Activated naive CD4-positive, alpha-beta T cell treated with Interleukin-2 at 50 U/mL for 16 hours (primary cell): ENCODE measurements around the gene ADAMTS3.
"Not testable (repeated sequence)": the region's sequence is repeated elsewhere in the genome, so short reads cannot be mapped to it uniquely, and the experiment has no call there.

Source experiments
- DNase-seq: peaks from one replicate; pipeline ENCODE4 v3.0.0-alpha.2; 2020

The ADAMTS3 gene

DNA sequence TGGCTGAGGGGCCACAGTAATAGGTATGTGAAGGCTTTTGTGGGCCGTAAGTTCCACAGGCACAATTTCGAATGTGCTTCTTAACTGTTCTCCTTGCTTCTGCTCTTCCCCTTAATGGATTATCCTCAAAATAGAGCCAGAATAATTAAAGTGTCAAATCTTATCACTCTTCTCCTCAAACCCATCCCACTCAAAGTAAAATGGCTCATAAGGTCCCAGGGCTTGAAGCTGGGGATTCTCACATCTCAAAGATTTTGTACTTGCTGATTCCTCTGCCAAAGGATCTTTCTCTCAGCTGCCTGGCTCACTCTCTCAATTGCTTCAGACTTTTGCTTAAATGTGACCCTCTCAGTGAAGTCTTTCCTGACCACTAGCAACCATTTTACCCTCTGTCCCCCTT lies 16.6 kb downstream of the ADAMTS3 start:
- DNase-seq, result no peak

- DNase-seq, result no peak
These were observed 22.6 kb downstream of the ADAMTS3 start for GRCh38 chr4:72546456-72546855.

- DNase-seq, result not testable (repeated sequence)
These were observed 28.3 kb downstream of the ADAMTS3 start for GRCh38 chr4:72540694-72541093.

DNA sequence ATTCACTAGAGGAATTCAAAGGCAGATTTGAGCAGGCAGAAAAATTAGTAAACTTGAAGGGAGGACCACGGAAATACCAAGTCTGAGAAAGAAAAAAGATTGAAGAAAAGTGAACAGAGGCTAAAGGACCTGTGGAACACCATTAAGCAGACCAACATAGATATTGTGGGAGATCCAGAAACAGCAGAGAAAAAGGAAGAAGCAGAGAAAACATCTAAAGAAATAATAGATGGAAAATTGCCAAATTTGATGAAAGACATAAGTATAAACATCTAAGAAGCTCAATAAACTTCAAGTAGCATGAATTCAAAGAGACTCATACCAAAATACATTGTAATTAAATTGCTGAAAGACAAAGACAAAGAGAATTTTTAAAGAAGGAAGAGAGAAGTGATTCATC lies 31.0 kb downstream of the ADAMTS3 start:
- DNase-seq, result no peak

GRCh38 chr4:72536443-72536842 lies 32.6 kb downstream of the ADAMTS3 start:
- no peak for DNase-seq

DNA sequence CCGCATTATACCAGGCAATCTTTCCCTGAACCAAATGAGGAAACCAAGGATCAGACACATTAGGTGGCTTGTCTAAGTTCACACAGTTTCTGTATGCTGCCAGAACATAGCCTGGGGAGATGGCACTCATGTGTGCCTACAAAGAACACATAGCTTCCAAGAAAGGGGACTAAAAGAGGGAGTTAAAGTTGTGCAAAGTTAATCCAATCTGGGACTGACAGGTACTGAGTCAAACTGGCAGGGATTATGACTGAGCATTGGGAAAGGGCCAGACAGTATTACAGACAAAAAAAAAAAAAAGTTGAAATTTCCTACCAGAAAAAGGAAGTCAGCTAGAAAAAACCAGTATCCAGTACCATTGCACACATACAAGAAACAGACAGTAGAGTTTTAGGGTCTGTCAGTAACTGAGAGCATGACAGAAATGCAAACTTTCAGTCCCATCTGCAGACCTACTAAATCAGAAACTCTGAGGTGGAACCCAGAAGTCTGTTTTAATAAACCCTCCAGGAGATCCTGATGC lies 37.2 kb downstream of the ADAMTS3 start:
- DNase-seq, result no peak

DNA sequence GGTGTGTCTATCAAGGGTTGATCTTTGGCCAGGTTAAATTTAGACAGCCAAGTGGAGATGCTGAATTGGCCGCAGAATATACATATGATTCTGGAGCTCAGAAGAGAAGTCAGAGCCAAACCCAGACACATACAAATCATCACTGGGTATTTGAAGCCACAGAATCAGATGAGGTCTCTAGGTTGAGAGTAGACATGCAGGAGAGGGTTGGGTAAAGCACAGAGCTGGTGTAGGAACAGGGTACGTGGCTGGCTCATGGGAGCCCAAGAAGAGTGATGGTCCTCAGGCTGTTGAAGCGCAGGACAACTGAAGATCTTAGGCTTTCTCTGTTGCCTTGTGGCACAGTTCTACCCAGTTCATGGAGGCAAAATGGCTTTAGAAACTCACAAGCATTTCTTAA lies 37.7 kb downstream of the ADAMTS3 start:
- DNase-seq, result no peak

DNA sequence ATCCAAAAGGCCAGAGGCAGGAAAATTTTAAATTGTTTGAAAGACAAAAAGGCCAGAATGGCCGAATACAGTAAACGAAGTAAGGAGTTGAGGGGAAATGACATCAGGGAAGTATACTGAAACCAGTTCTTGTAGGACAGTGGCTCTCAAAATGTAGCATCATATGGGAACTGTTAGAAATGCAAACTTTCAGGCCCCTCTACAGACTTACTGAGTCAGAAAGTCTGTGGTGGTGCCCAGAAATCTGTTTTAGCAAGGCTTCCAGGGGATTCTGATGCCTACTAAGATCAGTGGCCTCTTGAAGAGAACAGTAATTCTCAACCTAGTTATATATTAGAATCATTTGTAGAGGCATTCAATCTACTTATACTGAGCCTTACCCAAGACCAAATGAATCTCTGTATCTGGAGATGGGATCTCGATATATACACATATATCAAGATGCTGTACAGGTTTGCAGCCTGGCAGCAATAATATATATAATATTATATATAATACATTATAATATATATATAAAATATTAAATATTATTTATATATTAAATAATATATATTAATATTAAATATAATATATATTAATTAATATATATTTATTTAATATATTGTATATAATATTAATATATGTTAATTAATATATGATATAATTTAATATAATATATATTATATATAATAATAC lies 39.7 kb downstream of the ADAMTS3 start:
- no peak for DNase-seq

DNA sequence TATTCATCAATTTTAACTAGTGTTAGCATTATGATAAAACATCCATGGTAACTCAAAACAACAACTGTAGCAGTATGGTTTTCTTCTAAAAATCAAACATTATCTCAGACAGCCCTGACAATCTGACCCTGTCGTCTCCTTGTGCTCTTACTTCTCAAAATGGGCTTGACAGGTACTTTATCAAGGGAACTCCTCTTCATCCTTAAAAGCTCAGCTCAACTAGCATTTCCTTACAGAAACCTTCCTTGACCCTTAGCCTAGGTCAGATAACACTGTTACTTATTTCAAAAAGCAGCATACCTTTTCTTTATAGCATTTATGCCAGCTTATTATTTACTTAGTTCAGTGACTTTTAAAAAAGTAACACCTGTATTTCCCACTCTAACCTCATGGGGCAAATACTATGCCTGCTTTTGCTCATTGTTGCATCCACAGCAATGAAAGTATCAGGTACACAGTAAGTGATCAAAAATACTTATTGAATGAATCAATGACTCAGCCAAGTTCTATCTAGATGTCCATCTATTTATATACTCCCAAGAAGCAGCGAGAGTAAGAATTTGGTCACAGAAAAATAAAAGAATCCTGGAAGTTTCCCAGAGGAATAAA lies 41.9 kb downstream of the ADAMTS3 start:
- no peak for DNase-seq

- no peak for DNase-seq
These were observed 43.1 kb downstream of the ADAMTS3 start for GRCh38 chr4:72525938-72526337.

DNA sequence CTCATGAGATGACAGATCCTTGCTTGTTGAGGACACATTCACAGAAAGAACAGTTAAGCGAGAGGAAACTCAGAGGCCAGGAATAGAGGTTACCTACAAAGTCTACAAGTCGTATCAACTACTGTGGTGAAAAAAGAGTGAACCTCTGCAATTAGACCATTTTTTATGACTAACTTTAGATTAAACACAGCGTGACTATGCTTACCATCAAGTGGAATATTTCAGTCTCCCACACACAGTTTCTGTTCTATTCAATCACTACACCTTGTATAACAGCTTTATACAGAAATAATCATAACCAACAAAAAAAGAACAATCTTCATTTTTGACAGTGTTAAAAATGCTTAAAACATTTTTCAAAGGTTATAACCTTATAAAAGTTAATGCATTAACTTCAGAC lies 46.6 kb downstream of the ADAMTS3 start:
- DNase-seq, result no peak

GRCh38 chr4:72513227-72513626 lies 55.8 kb downstream of the ADAMTS3 start:
- DNase-seq, result no peak

DNA sequence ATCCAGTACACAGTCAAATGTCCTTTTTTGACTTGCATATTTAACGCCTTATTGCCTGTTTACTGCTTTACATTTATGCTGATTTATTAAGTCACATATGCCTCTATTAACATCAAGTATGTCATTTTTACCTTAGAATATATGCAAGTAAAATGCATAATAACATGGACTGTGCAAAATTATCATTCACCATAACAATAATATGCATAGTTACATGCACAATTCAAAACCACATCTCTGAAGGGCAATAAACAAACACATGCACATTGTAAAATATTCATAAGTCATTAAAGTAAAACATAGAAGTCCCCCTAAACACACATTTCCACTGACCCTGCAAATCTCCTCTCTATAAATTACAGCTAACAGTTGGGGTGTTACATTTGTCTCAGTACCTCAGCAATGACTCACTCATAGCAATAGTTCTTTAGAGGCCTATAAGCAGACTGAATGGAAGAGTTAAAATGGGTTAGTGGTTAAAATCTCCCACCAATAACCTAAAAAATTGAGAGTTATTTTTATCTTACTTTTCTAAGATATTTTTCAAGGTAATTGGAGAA lies 61.1 kb downstream of the ADAMTS3 start:
- DNase-seq, result no peak

DNA sequence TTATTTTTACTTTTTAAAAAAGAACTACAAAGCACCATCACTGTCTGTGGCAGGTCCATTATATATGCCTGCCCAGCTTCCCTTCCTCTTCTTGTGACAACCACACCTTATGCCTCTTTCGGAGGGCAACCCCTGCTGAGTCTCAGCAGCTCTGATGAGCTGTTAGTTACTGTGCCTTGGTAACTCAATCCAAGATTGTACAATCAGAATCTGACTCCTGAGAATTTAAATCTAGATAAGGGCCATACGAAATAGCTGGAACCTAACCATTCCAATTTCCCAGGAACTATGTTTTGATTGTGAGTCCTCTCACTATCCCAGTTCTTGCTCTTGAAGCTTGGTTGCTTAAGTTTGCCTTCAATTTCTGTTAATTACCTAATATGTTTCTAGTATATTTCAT lies 61.9 kb downstream of the ADAMTS3 start:
- no peak for DNase-seq

DNA sequence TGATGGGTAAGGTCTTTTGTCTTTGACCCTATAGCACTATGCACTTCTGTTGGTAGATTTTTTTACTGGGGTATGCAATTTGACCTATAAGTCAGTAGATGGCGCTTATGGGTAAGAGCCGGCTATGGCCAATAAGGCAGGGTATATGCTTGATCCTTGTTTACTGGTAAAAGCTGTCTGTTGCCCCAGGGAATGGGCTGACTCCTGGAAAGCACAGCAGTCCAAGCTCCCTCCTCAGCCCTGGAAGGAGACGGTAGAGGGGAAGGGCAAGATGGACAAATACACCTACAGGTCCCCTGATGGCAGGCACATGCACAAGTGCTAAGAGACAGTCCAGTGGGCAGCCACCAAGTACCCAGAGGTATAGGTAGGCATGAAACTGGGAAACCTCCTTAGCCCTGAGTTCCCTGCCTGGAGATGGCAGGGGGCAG lies 63.7 kb downstream of the ADAMTS3 start:
- no peak for DNase-seq

DNA sequence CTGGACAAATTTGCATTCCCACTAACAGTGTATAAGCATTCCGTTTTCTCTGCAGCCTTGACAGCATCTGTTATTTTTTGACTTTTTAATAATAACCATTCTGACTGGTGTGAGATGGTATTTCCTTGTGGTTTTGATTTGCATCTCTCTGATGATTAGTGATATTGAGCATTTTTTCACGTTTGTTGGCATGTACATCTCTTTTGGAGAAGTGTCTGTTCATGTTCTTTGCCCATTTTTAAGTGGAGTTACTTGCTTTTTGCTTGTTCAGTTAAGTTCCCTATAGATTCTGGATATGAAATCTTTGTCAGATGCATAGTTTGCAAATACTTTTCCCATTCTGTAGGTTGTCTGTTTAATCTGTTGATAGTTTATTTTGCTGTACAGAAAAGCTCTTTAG lies 68.8 kb downstream of the ADAMTS3 start:
- no peak for DNase-seq

GRCh38 chr4:72496119-72496518 lies 72.9 kb downstream of the ADAMTS3 start:
- no peak for DNase-seq

- no peak for DNase-seq
These were observed 74.9 kb downstream of the ADAMTS3 start for GRCh38 chr4:72494156-72494555.

DNA sequence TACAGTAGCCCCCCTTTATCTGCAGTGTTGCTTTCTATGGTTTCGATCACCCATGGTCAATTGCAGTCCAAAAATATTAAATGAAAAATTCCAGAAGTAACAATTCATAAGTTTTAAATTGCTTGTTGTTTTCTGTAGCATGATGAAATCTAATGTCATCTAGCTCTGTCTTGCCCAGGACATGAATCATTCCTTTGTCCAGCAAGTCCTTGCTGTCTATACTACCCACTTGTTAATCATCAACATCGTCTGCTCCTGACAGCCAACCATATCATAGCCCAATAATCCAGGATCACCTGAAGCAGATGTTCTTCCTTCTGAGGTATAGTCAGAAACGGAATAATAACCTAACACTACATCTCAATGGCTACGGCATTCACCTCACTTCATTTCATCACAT lies 79.8 kb downstream of the ADAMTS3 start:
- no peak for DNase-seq

DNA sequence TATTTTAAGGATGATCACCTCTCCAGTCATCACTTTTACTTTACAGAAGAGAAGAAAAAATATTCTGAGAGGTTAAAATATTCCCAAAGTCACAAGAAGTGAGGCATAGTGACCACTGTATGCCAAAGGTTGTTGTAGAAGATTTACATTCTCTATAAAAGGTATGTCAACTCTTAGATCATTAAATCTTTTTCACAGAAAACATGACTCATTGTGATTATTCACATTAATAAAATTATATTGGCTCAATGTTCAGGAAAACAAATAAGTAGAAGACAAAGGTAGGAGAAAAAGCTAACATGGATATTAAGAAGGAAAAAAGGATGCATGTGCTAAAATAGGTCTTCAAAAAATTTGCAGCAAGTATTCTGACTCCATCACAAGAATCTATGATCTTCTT lies 82.0 kb downstream of the ADAMTS3 start:
- DNase-seq, result no peak

- DNase-seq, result no peak
These were observed 84.0 kb downstream of the ADAMTS3 start for GRCh38 chr4:72484981-72485380.

DNA sequence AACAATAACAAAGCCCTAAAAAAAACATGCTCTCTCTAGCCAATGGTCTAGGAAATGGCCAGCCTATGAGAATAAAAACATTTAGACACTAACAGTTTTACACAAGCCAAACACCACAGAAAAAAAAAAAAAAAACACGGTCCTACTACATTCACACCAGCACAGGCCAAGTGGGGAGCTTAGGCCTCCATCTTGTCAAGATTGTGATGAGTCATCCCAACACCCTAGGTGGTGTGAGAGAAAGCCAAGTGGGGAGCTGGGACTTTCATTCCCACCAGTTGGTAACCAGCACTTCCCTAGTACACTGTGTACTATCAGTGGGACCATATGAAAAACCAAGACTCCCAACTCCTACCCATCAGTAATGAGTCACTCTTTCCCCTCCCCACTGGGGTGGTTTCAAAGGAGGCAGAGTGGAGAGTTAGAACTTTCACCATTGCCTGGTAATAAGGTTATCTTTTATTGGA lies 95.6 kb downstream of the ADAMTS3 start:
- no peak for DNase-seq

DNA sequence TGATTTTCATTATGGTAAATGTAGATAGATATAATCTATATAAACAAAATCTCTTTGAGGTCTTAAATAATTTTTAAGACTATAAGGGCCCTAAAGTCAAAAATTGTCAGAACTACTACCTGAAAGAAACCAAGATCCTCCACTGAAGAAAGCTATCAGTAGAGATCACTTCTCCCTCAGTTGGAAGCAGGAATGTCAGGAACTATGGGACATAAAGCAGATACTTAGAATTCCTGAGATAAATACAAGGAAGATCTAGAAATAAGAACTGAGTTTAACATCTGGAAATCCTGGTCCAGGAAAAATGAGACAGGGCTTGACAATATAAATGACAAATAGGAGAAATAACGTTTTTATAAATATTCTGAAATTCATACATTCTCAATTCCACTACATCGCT lies 97.2 kb downstream of the ADAMTS3 start:
- DNase-seq, result no peak

- DNase-seq, result no peak
These were observed 100.0 kb downstream of the ADAMTS3 start for GRCh38 chr4:72468904-72469502.
